Limb (tissue), 2 donors: Measurements from ENCODE around the gene FDX1.

ENCODE experiments used
- DNase-seq, 2 donors: peaks; one replicate each; pipeline ENCODE4 v3.0.0-alpha.2; 2016; ENCODE audit errors: extremely low spot score in 2 of 2

FDX1 gene

GRCh38 chr11:110431051-110431672 lies 1.4 kb downstream of the FDX1 start:
- DNase-seq, result no peak

DNA sequence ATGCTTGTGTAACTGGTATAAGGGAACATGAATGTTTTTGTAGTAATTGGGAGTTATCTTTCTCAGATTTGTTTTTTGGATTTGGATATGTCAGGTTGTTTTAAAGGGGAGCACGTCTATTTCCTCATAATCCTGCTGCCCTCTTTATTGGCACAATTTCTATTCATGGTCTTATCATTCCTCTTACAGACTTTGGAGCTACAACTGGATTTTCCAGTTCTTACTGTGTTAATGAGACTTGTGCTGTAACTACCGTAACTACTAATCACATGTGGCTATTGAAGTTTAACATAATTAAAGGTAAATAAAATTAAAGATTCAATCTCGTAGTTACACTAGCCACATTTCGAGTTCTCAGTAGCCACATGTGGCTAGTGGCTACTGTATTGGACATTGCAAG lies 1.9 kb downstream of the FDX1 start:
- DNase-seq, result no peak

- peak in 1 of 2 donors; percentile 33 for DNase-seq
These were observed 3.1 kb downstream of the FDX1 start for GRCh38 chr11:110432713-110433392.

GRCh38 chr11:110433393-110434333 lies 3.9 kb downstream of the FDX1 start:
- DNase-seq, result peak in 1 of 2 donors; percentile 75

DNA sequence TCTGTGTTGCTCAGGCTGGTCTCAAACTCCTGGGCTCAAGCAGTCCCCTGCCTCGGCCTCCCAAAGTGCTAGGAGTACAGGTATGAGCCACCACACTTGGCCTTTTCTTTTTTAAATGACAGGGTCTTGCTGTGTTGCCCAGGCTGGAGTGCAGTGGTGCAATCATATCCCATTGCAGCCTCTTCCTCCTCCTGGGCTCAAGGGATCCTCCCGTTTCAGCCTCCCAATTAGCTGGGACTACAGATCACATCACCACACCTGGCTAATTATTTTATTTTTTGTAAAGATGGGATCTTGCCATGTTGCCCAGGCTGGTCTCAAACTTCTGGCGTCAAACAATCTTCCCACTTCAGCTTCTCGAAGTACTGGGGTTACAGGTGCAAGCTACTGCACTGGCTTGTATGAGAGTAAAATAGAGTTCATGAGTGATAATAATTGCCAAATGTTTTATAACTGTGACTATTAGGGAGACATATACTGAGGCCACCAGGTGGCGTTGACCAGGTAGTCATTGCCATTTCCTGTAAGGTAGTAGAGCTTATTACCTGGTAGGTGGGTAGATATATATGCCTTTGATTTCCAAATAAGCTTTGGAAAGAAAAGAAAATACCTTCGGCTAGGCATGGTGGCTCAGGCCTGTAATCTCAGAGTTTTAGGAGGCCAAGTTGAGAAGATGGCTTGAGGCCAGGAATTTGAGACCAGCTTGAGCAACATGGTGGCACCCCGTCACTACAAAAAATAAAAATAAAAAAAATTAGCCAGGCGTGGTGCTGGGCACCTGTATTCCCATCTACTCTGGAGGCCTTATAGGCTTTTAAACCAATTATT lies 5.4 kb downstream of the FDX1 start:
- no peak for DNase-seq

- no peak for DNase-seq
These were observed 6.3 kb downstream of the FDX1 start for GRCh38 chr11:110435780-110436717.

GRCh38 chr11:110438017-110438416 lies 8.3 kb downstream of the FDX1 start:
- DNase-seq, result no peak

DNA sequence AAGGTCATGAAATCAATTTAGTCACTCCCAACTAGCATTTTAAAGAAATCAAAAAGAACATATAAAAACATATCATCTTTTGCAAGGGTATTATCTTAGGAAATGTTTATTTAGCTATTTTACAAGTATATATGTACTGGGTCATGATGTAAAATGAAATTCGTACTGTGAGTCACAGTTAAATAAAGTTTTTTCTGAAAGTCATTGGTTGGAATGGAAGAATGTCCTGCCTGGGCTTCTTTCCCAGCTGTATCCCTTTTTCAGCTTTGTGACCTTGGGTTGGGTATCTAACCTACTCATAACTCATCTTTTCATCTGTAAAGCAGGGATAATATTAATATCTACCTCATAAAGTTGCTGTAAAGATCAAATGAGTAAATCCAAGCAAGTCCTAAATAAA lies 15.7 kb downstream of the FDX1 start:
- DNase-seq, result no peak

DNA sequence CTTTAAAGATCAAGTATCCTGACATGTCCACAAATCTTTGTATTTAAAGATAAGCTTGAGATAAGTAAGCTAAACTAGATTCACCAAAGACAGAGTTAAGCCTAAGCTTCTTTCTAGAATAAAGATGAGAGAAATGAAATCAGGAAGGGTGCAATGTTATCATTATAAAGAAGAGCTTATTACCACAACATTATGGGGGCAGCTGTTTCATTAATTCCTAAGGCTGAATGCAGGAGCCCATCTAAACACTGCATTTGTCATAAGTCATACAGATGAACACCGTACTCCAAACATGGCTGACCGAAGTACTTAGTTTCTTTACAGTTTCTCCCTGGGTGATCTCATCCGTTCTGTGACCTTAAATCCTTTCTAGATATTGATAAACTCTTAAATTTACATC lies 16.3 kb downstream of the FDX1 start:
- no peak for DNase-seq

GRCh38 chr11:110446594-110446993 lies 16.8 kb downstream of the FDX1 start:
- no peak for DNase-seq

- no peak for DNase-seq
These were observed 17.6 kb downstream of the FDX1 start for GRCh38 chr11:110447343-110447742.

- no peak for DNase-seq
These were observed 18.4 kb downstream of the FDX1 start for GRCh38 chr11:110447897-110448745.

DNA sequence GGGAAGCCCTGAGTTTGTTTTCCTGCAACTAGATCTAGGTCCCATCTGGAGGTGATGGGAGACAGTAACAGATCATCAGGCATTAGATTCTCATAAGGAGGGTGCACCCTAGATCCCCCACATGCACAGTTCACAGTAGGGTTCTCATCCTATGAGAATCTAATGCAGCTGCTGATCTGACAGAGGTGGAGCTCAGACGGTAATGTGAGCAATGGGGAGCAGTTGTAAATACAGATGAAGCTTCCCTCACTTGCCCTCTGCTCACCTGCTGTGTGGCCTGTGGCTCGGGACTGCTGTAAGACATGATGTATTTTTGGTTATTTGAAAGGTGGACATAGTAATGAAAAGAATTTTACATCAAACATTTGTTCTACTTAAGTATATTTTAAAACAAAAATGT lies 20.5 kb downstream of the FDX1 start:
- no peak for DNase-seq

- no peak for DNase-seq
These were observed 23.0 kb downstream of the FDX1 start for GRCh38 chr11:110452720-110453119.

- DNase-seq, result no peak
These were observed 24.1 kb downstream of the FDX1 start for GRCh38 chr11:110453684-110454354.

- no peak for DNase-seq
These were observed 24.9 kb downstream of the FDX1 start for GRCh38 chr11:110454609-110455008.

GRCh38 chr11:110455718-110456117 lies 26.0 kb downstream of the FDX1 start:
- DNase-seq, result no peak

GRCh38 chr11:110463153-110463552 lies 33.4 kb downstream of the FDX1 start:
- peak; percentile 48 to 63 for DNase-seq

- no peak for DNase-seq
These were observed 35.5 kb downstream of the FDX1 start for GRCh38 chr11:110465231-110465630.
